IMR-90 (cell line): Measurements from ENCODE around the gene GAMT. TPM values are rescaled to one million over a fixed set of nuclear protein-coding genes. Genes with fewer than 3 reads are reported as not detected.

Experiments
- ATAC-seq: fragments of 200-7000 bp; cut with Tn5 transposase; 2 replicates; pipeline ENCODE4 v1.9.1; 2020; ENCODE audit warnings: low read depth, mild to moderate bottlenecking, moderate library complexity
- BruUV-seq: library from RNA; stranded (reverse); fragments of 400-500 nt; replicated peaks from 2 replicates; lab custom pipeline; 2021; lab: Mats Ljungman, UMichigan
- CTCF ChIA-PET: fragments of 300-600 bp; formaldehyde crosslinking; extraction: SDS; loops from one replicate; lab custom pipeline; 2021; ENCODE audit warnings: antibody characterized with exemption; lab: Yijun Ruan, JAX
- POLR2A ChIA-PET: fragments of 300-600 bp; sonication (Branson Sonifier 250); formaldehyde crosslinking; loops from one replicate; lab custom pipeline; 2022; ENCODE audit warnings: antibody characterized with exemption; ENCODE audit not compliant: unreplicated experiment; lab: Charles Lee
- DNase-seq: peaks from one replicate; pipeline ENCODE4 v3.0.0; 2013
- H2AFZ ChIP-seq: replicated peaks from 2 replicates; pipeline ENCODE3; 2013; ENCODE audit warnings: low read length, mild to moderate bottlenecking; ENCODE audit not compliant: poor library complexity
- H2AK5ac ChIP-seq: 2 replicates; pipeline ENCODE4 v1.6.1; 2013; ENCODE audit warnings: low read depth, low read length, inconsistent platforms
- H2AK9ac ChIP-seq: replicated peaks from 2 replicates; pipeline ENCODE3; 2013; ENCODE audit warnings: mild to moderate bottlenecking, low read depth, low read length, moderate library complexity; ENCODE audit not compliant: poor library complexity
- H2BK120ac ChIP-seq: 2 replicates; pipeline ENCODE4 v1.6.1; 2013; ENCODE audit warnings: low read depth, low read length, inconsistent platforms
- H2BK15ac ChIP-seq: 3 replicates; pipeline ENCODE4 v1.6.1; 2013; ENCODE audit warnings: low read depth, low read length, inconsistent platforms
- H2BK20ac ChIP-seq: 2 replicates; pipeline ENCODE4 v1.6.1; 2013; ENCODE audit warnings: low read depth, mild to moderate bottlenecking, inconsistent platforms, low read length, moderate library complexity
- H2BK5ac ChIP-seq: 2 replicates; pipeline ENCODE4 v1.6.1; 2013; ENCODE audit warnings: mild to moderate bottlenecking, low read depth, low read length, inconsistent platforms; ENCODE audit not compliant: poor library complexity, severe bottlenecking
- H3K14ac ChIP-seq: replicated peaks from 2 replicates; pipeline ENCODE4 v1.6.1; 2013; ENCODE audit warnings: low read depth, low read length, inconsistent platforms
- H3K18ac ChIP-seq: 2 replicates; pipeline ENCODE4 v1.6.1; 2013; ENCODE audit warnings: low read depth, low read length, control low read depth
- H3K23ac ChIP-seq: 2 replicates; pipeline ENCODE4 v1.6.1; 2013; ENCODE audit warnings: low read depth, low read length, inconsistent platforms
- H3K27ac ChIP-seq: 2 replicates; pipeline ENCODE4 v1.5.1; 2013; ENCODE audit warnings: mild to moderate bottlenecking, control low read depth, low read length; ENCODE audit not compliant: insufficient read depth
- H3K27me3 ChIP-seq: 2 replicates; pipeline ENCODE4 v1.6.1; 2013; ENCODE audit warnings: low read length; ENCODE audit not compliant: control insufficient read depth, insufficient read depth
- H3K36me3 ChIP-seq: 2 replicates; pipeline ENCODE4 v1.6.1; 2013; ENCODE audit warnings: low read length, mixed read lengths; ENCODE audit not compliant: control insufficient read depth, insufficient read depth
- H3K4ac ChIP-seq: 2 replicates; pipeline ENCODE4 v1.6.1; 2013; ENCODE audit warnings: low read depth, low read length, inconsistent platforms
- H3K4me1 ChIP-seq: 2 replicates; pipeline ENCODE4 v1.6.1; 2013; ENCODE audit warnings: low read length, mixed read lengths; ENCODE audit not compliant: control insufficient read depth, insufficient read depth
- H3K4me2 ChIP-seq: 2 replicates; pipeline ENCODE4 v1.6.1; 2013; ENCODE audit warnings: low read depth, mild to moderate bottlenecking, control low read depth, low read length, moderate library complexity
- H3K4me3 ChIP-seq: 2 replicates; pipeline ENCODE4 v1.5.1; 2013; ENCODE audit warnings: low read depth, mild to moderate bottlenecking, control low read depth, low read length, moderate library complexity; ENCODE audit not compliant: insufficient read depth
- H3K56ac ChIP-seq: 2 replicates; pipeline ENCODE4 v1.6.1; 2013; ENCODE audit warnings: low read length, inconsistent platforms; ENCODE audit not compliant: insufficient read depth; ENCODE audit errors: extremely low read depth
- H3K79me1 ChIP-seq, 2 experiments: 2 replicates each; pipeline ENCODE4 v1.6.1; 2013; ENCODE audit warnings: low read length in 2 of 2, inconsistent platforms in 1 of 2, low read depth in 1 of 2
- H3K9ac ChIP-seq: 2 replicates; pipeline ENCODE4 v1.6.1; 2013; ENCODE audit warnings: low read depth, low read length, control low read depth
- H3K9me1 ChIP-seq: 2 replicates; pipeline ENCODE4 v1.6.1; 2013; ENCODE audit warnings: low read length, inconsistent platforms; ENCODE audit not compliant: insufficient read depth
- H3K9me3 ChIP-seq: 2 replicates; pipeline ENCODE4 v1.6.1; 2013; ENCODE audit warnings: low read length; ENCODE audit not compliant: control insufficient read depth, insufficient read depth
- H4K20me1 ChIP-seq: 2 replicates; pipeline ENCODE4 v1.6.1; 2013; ENCODE audit warnings: low read length, inconsistent platforms; ENCODE audit not compliant: insufficient read depth
- H4K5ac ChIP-seq: 2 replicates; pipeline ENCODE4 v1.6.1; 2013; ENCODE audit warnings: mild to moderate bottlenecking, low read depth, low read length, control low read depth
- H4K8ac ChIP-seq, 2 experiments: 2 replicates each; pipeline ENCODE4 v1.6.1; 2013; ENCODE audit warnings: low read depth in 2 of 2, low read length in 2 of 2, control low read depth in 1 of 2, inconsistent platforms in 1 of 2
- H4K91ac ChIP-seq: 2 replicates; pipeline ENCODE4 v1.6.1; 2013; ENCODE audit warnings: low read depth, low read length, inconsistent platforms; ENCODE audit not compliant: insufficient read depth
- BHLHE40 ChIP-seq: fragments of 150-350 bp; IDR thresholded peaks from 2 replicates; pipeline ENCODE4 v1.6.1; 2016; ENCODE audit warnings: mild to moderate bottlenecking, low read depth, low read length
- CEBPB ChIP-seq: IDR thresholded peaks from 2 replicates; pipeline ENCODE4 v1.6.1; 2012; ENCODE audit warnings: low read depth, low read length, improper control_type of control experiment
- CHD1 ChIP-seq: IDR thresholded peaks from 2 replicates; pipeline ENCODE4 v1.6.1; 2012; ENCODE audit warnings: low read depth, low read length, improper control_type of control experiment
- FOS ChIP-seq: fragments of 150-350 bp; IDR thresholded peaks from 2 replicates; pipeline ENCODE4 v1.6.1; 2016; ENCODE audit warnings: low read depth, low read length
- MAFK ChIP-seq: IDR thresholded peaks from 2 replicates; pipeline ENCODE4 v1.6.1; 2012; ENCODE audit warnings: low read depth, low read length, improper control_type of control experiment
- NFE2L2 ChIP-seq: fragments of 150-350 bp; IDR thresholded peaks from 2 replicates; pipeline ENCODE4 v1.6.1; 2016; ENCODE audit warnings: low read depth, mild to moderate bottlenecking, low read length
- POLR2A ChIP-seq: IDR thresholded peaks from 2 replicates; pipeline ENCODE4 v1.6.1; 2012; ENCODE audit warnings: mild to moderate bottlenecking, low read depth, low read length
- RAD21 ChIP-seq: IDR thresholded peaks from 2 replicates; pipeline ENCODE4 v1.6.1; 2012; ENCODE audit warnings: low read length, improper control_type of control experiment
- RFX5 ChIP-seq: IDR thresholded peaks from 2 replicates; pipeline ENCODE4 v1.8.0; 2012; ENCODE audit warnings: low read depth, mild to moderate bottlenecking, low read length, moderate library complexity
- WGBS, 2 experiments: methylation state at CpG; one replicate each; pipeline versions ENCODE4 v1.1.5 to v1.1.7; 2013; ENCODE audit warnings: missing lambda C conversion rate in 2 of 2; ENCODE audit not compliant: insufficient read length in 1 of 2; ENCODE audit errors: extremely low coverage in 2 of 2; 5-methylcytosine and 5-hydroxymethylcytosine counted together
- dilution Hi-C: fragments of 300-500 bp; cut with HindIII; formaldehyde crosslinking; loops from one replicate; pipeline ENCODE4 v1.14.3; 2018; ENCODE audit warnings: low sequenced_read_pairs; ENCODE audit not compliant: unreplicated experiment
- in situ Hi-C: fragments of 300-500 bp; cut with MboI; formaldehyde crosslinking; loops from 3 replicates; pipeline ENCODE4 v1.14.3; 2019; ENCODE audit warnings: low sequenced_read_pairs, inconsistent platforms, mixed read lengths
- intact Hi-C: fragments of 100-400 bp; cut with micrococcal nuclease; formaldehyde crosslinking; loops from 2 replicates; pipeline ENCODE4 v1.10.0; 2022
- polyA plus RNA-seq, 3 experiments: library from polyadenylated mRNA; depleted of rRNA; stranded (reverse); fragments of >200 nt; gene quantifications; 2 replicates each; pipeline ENCODE4 v1.2.3, GENCODE V29; 2012; ENCODE audit warnings: low replicate concordance in 1 of 3
- total RNA-seq: library from RNA; depleted of rRNA; stranded (reverse); fragments of >200 nt; gene quantifications from 2 replicates; pipeline ENCODE4 v1.2.3, GENCODE V29; 2012
- TF ChIP-seq, protein P1 (sequence below): conservative IDR thresholded peaks from 2 replicates; pipeline ENCODE4 v1.5.1; 2012; ENCODE audit warnings: mild to moderate bottlenecking, low read depth, low read length, improper control_type of control experiment

The GAMT gene
- total and polyA plus RNA-seq, 2 of the 4 experiments (the other 2 are of a cell fraction) = 22.8 to 51.8 TPM

DNA sequence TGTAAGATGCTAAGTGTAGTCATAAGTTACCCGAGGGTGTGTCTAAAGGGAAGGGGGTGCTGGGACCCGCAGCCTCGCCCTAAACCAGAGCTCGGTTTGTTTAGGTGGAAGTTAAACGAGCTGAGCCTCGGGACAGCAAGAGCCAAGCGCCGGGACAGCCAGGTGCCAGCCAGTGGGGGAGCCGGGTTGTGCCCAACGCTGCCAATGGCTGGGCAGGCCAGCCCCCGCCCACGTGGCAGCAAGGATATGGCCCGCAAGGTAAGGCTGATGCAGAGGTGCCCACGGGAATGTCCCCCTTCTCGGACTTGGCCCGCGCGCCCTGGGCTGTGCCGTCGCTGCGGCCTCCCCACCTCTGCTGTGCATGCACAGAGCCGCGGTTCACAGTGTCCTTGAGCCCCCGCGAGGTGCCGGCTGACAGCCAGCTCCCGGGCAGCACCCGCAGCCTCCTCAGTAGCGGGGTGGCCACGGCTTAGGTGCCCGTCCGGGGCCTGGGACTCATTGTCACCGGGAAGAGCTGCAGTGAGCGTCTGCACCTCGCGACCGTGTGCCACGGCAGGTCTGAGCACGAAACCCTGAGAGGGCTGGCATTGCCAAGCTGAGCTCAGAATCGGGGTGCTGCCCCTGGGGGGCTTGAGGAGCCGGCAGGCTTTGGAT, 27.5 kb upstream of the GAMT start:
- WGBS, 2 experiments = 95% methylated on average over 35 of the region's 41 CpGs; no CpG with 5 or more reads in 1 of the 2 experiments
- no peak overlapping the region for H2AK9ac ChIP-seq
- H3K14ac ChIP-seq = no peak overlapping the region
- H4K20me1 ChIP-seq = peaks cover 39% of the 10 kb centered on the region
- H3K4me1 ChIP-seq = no peaks in the 10 kb centered on the region
- no peak for DNase-seq
- H3K27me3 ChIP-seq = no peaks in the 10 kb centered on the region
- H3K27ac ChIP-seq = no peak overlapping the region
- intact Hi-C loops = no loop called here
- H2AK5ac ChIP-seq = no peak overlapping the region
- H4K91ac ChIP-seq = no peak overlapping the region
- H2BK5ac ChIP-seq = no peak overlapping the region
- no peak overlapping the region for H3K23ac ChIP-seq
- peaks cover 72% of the 10 kb centered on the region for H3K36me3 ChIP-seq
- in situ Hi-C loops = no loop called here
- peaks cover 25 to 72% of the 10 kb centered on the region in 2 experiments for H3K79me1 ChIP-seq
- TF ChIP-seq CHD1 (no peak), CEBPB (no peak), RFX5 (no peak), BHLHE40 (no peak), POLR2A (no peak), NFE2L2 (no peak), FOS (no peak), RAD21 (no peak), MAFK (no peak)
- TF ChIP-seq, protein P1, sequence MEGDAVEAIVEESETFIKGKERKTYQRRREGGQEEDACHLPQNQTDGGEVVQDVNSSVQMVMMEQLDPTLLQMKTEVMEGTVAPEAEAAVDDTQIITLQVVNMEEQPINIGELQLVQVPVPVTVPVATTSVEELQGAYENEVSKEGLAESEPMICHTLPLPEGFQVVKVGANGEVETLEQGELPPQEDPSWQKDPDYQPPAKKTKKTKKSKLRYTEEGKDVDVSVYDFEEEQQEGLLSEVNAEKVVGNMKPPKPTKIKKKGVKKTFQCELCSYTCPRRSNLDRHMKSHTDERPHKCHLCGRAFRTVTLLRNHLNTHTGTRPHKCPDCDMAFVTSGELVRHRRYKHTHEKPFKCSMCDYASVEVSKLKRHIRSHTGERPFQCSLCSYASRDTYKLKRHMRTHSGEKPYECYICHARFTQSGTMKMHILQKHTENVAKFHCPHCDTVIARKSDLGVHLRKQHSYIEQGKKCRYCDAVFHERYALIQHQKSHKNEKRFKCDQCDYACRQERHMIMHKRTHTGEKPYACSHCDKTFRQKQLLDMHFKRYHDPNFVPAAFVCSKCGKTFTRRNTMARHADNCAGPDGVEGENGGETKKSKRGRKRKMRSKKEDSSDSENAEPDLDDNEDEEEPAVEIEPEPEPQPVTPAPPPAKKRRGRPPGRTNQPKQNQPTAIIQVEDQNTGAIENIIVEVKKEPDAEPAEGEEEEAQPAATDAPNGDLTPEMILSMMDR = no peak
- no peak overlapping the region for H3K4me3 ChIP-seq
- no peak overlapping the region for H3K56ac ChIP-seq
- H2BK20ac ChIP-seq = no peak overlapping the region
- H2AFZ ChIP-seq = no peak overlapping the region
- no peaks in the 10 kb centered on the region for H3K9me3 ChIP-seq
- dilution Hi-C loops = no loop called here
- H2BK15ac ChIP-seq = no peak overlapping the region
- 0 out of 2 replicates have a peak, but pooled peaks cover 3% of the 10 kb centered on the region for H3K9me1 ChIP-seq
- H3K18ac ChIP-seq = no peak overlapping the region
- POLR2A ChIA-PET = no interaction called here
- no peak overlapping the region for H3K4me2 ChIP-seq
- no TSS peak for BruUV-seq
- H2BK120ac ChIP-seq = no peak overlapping the region
- no peak overlapping the region for H4K5ac ChIP-seq
- no peak overlapping the region for H3K9ac ChIP-seq
- CTCF ChIA-PET = no interaction called here
- ATAC-seq = no peak
- H3K4ac ChIP-seq = no peak overlapping the region
- H4K8ac ChIP-seq = no peak overlapping the region
